ENCODE data around the gene ATP6V1D.
"Not testable (repeated sequence)": the region's sequence is repeated elsewhere in the genome, so short reads cannot be mapped to it uniquely, and the experiment has no call there.

Gene ATP6V1D

DNA sequence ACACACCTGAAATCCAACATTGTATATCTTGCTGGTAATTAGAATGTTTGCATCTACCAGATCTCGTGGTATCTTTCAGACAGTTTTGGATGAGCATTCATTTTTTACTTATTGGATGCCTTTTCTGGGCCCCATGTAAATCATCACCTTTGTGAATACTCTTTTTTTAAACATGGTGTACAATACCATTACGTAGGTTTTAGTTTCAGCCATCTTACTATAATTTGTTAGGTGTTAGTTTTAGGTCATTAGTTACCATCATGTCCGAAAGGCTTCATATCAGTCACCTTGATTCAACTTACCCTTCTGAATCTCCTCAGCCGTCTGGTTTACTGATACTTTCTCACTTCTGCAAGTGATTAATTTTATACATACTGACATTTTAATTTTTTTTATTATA is 5.9 kb upstream of the ATP6V1D start:
- DNase-seq, result no peak

GRCh38 chr14:67360470-67361206 is 1.0 kb upstream of the ATP6V1D start:
- DNase-seq, result no peak

- DNase-seq, result no peak
Observed at GRCh38 chr14:67358924-67359774, 455 bp downstream of the ATP6V1D start.

DNA sequence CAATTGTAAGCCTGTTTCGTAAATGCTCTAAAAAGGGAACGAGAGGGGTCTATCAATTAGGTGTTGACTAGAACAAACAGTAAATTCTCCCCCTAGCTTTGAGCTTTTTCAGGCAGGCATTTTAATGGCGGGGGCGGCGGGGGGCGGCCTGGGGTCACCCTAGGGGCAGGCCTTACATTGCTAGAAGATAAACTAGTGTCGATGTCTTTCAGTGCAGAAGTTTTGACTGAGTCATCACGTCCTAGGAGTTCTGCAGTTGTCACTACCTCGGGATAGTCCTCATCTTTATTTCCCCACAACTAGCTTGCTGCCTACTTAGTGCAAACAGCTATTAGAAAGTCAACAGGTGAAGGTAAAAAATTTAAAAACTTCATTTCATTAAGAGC is 1.6 kb downstream of the ATP6V1D start:
- DNase-seq, result no peak

GRCh38 chr14:67357186-67357968 is 2.2 kb downstream of the ATP6V1D start:
- DNase-seq, result no peak

DNA sequence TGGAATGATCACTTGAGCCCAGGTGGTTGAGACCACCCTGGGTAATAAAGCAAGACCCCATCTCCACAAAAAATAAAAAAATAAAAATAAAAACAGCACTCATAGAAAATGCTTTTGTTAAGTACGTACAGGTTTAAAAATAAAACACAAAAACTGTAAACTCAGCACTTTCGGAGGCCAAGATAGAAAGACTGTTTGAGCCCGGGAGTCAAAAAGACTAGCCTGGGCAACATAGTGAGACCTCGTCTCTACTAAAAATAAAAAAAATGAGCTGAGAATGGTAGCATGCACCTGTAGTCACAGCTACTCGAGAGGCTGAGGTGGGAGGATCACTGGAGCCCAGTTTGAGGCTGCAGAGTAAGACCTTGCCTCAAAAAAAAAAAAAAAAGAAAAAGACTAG is 7.5 kb downstream of the ATP6V1D start:
- no peak for DNase-seq

GRCh38 chr14:67345583-67345982 is 14.0 kb downstream of the ATP6V1D start:
- no peak for DNase-seq

- no peak for DNase-seq
Observed at GRCh38 chr14:67343601-67344230, 15.9 kb downstream of the ATP6V1D start.

GRCh38 chr14:67341231-67341630 is 18.4 kb downstream of the ATP6V1D start:
- DNase-seq, result not testable (repeated sequence)

- DNase-seq, result no peak
Observed at GRCh38 chr14:67335781-67336180, 23.8 kb downstream of the ATP6V1D start.

DNA sequence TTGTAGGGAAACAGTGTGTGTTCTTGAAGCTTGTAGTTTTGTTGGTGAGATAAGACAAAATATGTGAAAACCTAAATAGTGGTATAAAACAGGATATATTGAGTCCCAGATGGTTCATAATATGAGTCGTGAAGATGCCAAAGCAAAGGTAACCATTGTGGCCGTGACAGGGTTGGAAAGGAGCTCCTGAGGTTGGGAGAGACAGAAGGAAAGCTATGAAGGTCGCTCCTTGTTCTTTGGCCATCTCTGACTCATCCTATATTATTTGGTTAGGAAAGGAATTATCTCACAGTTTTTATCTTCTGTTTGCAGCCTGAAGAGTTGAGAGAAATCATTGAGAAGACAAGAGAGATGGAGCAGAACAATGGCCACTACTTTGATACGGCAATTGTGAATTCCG is 27.1 kb downstream of the ATP6V1D start:
- DNase-seq, result no peak

GRCh38 chr14:67331368-67332125 is 28.1 kb downstream of the ATP6V1D start:
- DNase-seq, result no peak

- DNase-seq, result not testable (repeated sequence)
Observed at GRCh38 chr14:67329666-67330065, 29.9 kb downstream of the ATP6V1D start.

DNA sequence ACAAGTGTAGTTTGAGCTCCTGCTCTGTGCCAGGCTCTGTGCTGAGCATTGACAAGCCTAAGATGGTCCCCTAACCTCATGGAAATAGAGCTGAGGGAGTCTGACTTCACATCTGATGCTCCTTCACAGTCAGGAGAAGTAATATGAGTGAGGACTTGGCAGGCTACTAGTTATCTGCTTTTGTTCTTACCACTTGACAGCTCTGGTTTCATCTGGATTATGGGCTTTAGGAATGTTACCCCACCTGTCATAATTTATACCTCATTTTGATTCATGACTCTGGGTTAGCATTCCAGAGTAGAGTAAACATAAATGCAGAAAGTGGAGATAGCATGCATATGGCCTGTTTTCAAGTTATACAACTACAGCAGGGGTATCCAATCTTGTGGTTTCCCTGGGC is 40.5 kb downstream of the ATP6V1D start:
- no peak for DNase-seq

- no peak for DNase-seq
Observed at GRCh38 chr14:67317822-67318221, 41.8 kb downstream of the ATP6V1D start.

GRCh38 chr14:67313153-67313552 is 46.5 kb downstream of the ATP6V1D start:
- no peak for DNase-seq

DNA sequence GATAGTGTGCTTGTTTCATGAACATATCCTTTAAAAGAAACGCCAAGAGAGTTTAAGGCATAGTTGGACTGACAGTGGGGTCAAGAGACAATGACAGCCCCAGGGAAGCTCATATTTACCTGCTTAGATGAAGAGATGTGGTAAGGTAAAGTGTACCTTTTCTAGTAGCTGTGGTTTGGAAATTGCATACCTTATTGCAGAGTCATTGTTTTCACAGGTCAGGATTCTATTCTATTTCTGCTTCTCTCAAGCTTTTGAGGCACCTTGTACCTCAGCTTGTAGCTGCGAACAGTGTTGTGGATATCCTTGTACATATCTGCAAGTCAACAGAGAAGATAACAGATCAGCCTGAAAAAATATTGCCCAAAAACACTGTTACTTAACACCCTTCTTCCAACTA is 47.7 kb downstream of the ATP6V1D start:
- DNase-seq, result no peak

All from NCI-H1436 treated with DMSO at 0.1 percent for 48 hours (cell line).